VCaP (cell line): ENCODE data around the gene TRIM40.

Experiments
- H3K27ac ChIP-seq: fragments of 450-650 bp; 2 replicates; pipeline ENCODE4 v1.5.1; 2017
- CTCF ChIP-seq: fragments of 450-650 bp; conservative IDR thresholded peaks from 2 replicates; pipeline ENCODE4 v1.5.1; 2017; ENCODE audit warnings: mild to moderate bottlenecking, moderate library complexity

Gene TRIM40

GRCh38 chr6:30135757-30136156 lies at the start of gene TRIM40:
TSS of gene TRIM40 (plus strand) at chr6:30136140. CDS start at chr6:30137037, 897 bp downstream.
- no peak for TF ChIP-seq CTCF
- no peak within 1 kb of the TSS for H3K27ac ChIP-seq

- no peak overlapping the region for H3K27ac ChIP-seq
- no peak for TF ChIP-seq CTCF
These were observed 48.1 kb upstream of the TRIM40 start for GRCh38 chr6:30087876-30088275.

- TF ChIP-seq CTCF = no peak
- no peak overlapping the region for H3K27ac ChIP-seq
These were observed 44.2 kb upstream of the TRIM40 start for GRCh38 chr6:30091577-30092381.

GRCh38 chr6:30092852-30093543 lies 42.9 kb upstream of the TRIM40 start:
- H3K27ac ChIP-seq = no peak overlapping the region
- no peak for TF ChIP-seq CTCF

- H3K27ac ChIP-seq = no peak overlapping the region
- no peak for TF ChIP-seq CTCF
These were observed 41.8 kb upstream of the TRIM40 start for GRCh38 chr6:30093951-30094661.

GRCh38 chr6:30096829-30097228 lies 39.1 kb upstream of the TRIM40 start:
- no peak overlapping the region for H3K27ac ChIP-seq

More at GRCh38 chr6:30096829-30097228, 39.1 kb upstream of the TRIM40 start:
- TF ChIP-seq CTCF = no peak
